HepG2 (cell line): ENCODE measurements around the gene GATAD2B. TPM values are rescaled to one million over a fixed set of nuclear protein-coding genes. Genes with fewer than 3 reads are reported as not detected.
A peak's percentile ranks its signal among the peaks of the same experiment; 100 is the strongest.

Experiments
- CEBPG ChIP-seq: IDR thresholded peaks from 2 replicates; pipeline ENCODE4 v1.6.1; 2016
- GATAD2A ChIP-seq: IDR thresholded peaks from 2 replicates; pipeline ENCODE4 v1.6.1; 2016
- NCOA2 ChIP-seq: sonication (generic); formaldehyde crosslinking; IDR thresholded peaks from 2 replicates; pipeline ENCODE4 v1.8.0; 2022; ENCODE audit warnings: inconsistent platforms
- NCOR1 ChIP-seq: fragments of 200-600 bp; sonication (generic); IDR thresholded peaks from 2 replicates; pipeline ENCODE4 v1.7.0; 2017; ENCODE audit warnings: antibody characterized with exemption, low read length, borderline replicate concordance
- PAX8 ChIP-seq: sonication (generic); formaldehyde crosslinking; IDR thresholded peaks from 2 replicates; pipeline ENCODE4 v1.8.0; 2022; ENCODE audit warnings: mild to moderate bottlenecking, missing genetic modification reagents, borderline replicate concordance
- SIN3B ChIP-seq: fragments of 150-350 bp; IDR thresholded peaks from 2 replicates; pipeline ENCODE4 v1.6.1; 2014; ENCODE audit warnings: low read length
- TBX2 ChIP-seq: sonication (generic); formaldehyde crosslinking; IDR thresholded peaks from 2 replicates; pipeline ENCODE4 v1.5.0; 2020; ENCODE audit warnings: missing genetic modification reagents, mild to moderate bottlenecking, borderline replicate concordance
- TGIF2 ChIP-seq: IDR thresholded peaks from 2 replicates; pipeline ENCODE4 v1.6.1; 2016; ENCODE audit warnings: control low read depth, missing compliant biosample characterization
- ZKSCAN1 ChIP-seq: fragments of 150-350 bp; IDR thresholded peaks from 2 replicates; pipeline ENCODE4 v1.6.1; 2014; ENCODE audit warnings: low read length
- ZNF263 ChIP-seq: sonication (generic); formaldehyde crosslinking; IDR thresholded peaks from 2 replicates; pipeline ENCODE4 v1.4.0; 2020; ENCODE audit warnings: missing genetic modification reagents
- ZNF430 ChIP-seq: sonication (generic); formaldehyde crosslinking; IDR thresholded peaks from 2 replicates; pipeline ENCODE4 v1.9.0; 2021; ENCODE audit warnings: mild to moderate bottlenecking, missing genetic modification reagents
- ZNF441 ChIP-seq: sonication (generic); formaldehyde crosslinking; IDR thresholded peaks from 2 replicates; pipeline ENCODE4 v1.7.0; 2021; ENCODE audit warnings: missing genetic modification reagents, borderline replicate concordance
- ZNF460 ChIP-seq: sonication (generic); formaldehyde crosslinking; IDR thresholded peaks from 2 replicates; pipeline ENCODE4 v1.5.1; 2020; ENCODE audit warnings: missing genetic modification reagents, mild to moderate bottlenecking, borderline replicate concordance
- ZNF7 ChIP-seq: IDR thresholded peaks from 2 replicates; pipeline ENCODE4 v1.6.1; 2016; ENCODE audit warnings: missing biosample characterization, missing genetic modification reagents
- polyA plus RNA-seq, 8 experiments: library from polyadenylated mRNA; depleted of rRNA in 3 of 8; stranded (reverse) in 7 of 8; unstranded in 1 of 8; fragments of >200 nt; fragmentation: Illumina TruSeq in 4 of 8; extraction: Trizol in 4 of 8; gene quantifications; 2 replicates each; pipeline versions ENCODE4 v1.2.1 to v1.2.3, GENCODE V29; 2011 to 2016; ENCODE audit warnings: low read depth in 4 of 8, missing spikeins in 1 of 8, mixed read lengths in 1 of 8; ENCODE audit not compliant: insufficient read depth in 1 of 8
- total RNA-seq, 5 experiments: library from RNA; depleted of rRNA; stranded (reverse); fragments of >200 nt; fragmentation: Illumina TruSeq; extraction: Trizol; gene quantifications; 2 replicates each; pipeline ENCODE4 v1.2.3, GENCODE V29; 2016; ENCODE audit warnings: low read depth in 1 of 5
- TF ChIP-seq, protein P1 (sequence below): sonication (generic); formaldehyde crosslinking; conservative IDR thresholded peaks from 2 replicates; pipeline ENCODE4 v1.4.0; 2020; ENCODE audit warnings: mild to moderate bottlenecking, missing genetic modification reagents, moderate library complexity
- TF ChIP-seq, protein P2 (sequence below): fragments of 450-650 bp; IDR thresholded peaks from 2 replicates; pipeline ENCODE4 v1.6.1; 2016
- TF ChIP-seq, protein P3 (sequence below): sonication (generic); formaldehyde crosslinking; IDR thresholded peaks from 2 replicates; pipeline ENCODE4 v1.5.0; 2020; ENCODE audit warnings: missing genetic modification reagents, mild to moderate bottlenecking, borderline replicate concordance
- TF ChIP-seq, protein P4 (sequence below): IDR thresholded peaks from 2 replicates; pipeline ENCODE4 v1.6.1; 2018; ENCODE audit warnings: missing genetic modification reagents
- TF ChIP-seq, protein P5 (sequence below): sonication (generic); formaldehyde crosslinking; IDR thresholded peaks from 2 replicates; pipeline ENCODE4 v1.4.0; 2020; ENCODE audit warnings: missing genetic modification reagents, borderline replicate concordance

The GATAD2B gene
- total and polyA plus RNA-seq, 2 of the 13 experiments (the other 11 are each of a cell fraction or from before 2014, with no cell fraction given): 3.2 to 5.2 TPM

DNA sequence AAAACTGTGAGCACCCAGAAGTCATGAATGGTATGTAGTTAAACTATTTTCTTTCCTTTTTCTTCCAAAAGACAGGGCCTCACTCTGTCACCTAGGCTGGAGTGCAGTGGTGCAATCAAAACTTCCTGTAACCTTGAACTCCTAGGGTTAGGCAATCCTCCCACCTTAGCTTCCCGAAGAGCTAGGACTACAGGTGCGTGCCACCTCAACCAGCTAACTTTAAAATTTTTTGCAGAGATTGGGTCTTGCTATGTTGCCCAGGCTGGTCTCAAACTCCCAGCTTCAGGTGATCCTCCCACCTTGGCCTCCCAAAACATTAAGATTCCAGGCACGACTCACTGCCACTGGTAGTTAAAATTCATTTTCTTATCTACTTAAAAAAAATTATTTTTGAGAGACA lies 62.5 kb downstream of the GATAD2B start (continued):
- TF ChIP-seq NCOA2 (CRISPR knock-in tag) (0 out of 2 replicates have a peak, but pooled peaks have one; percentile 15), ZNF430 (no peak), ZNF441 (CRISPR knock-in tag) (peak; percentile 37; the same call in 1 of the 2 replicates), ZNF263 (CRISPR knock-in tag) (no peak), PAX8 (CRISPR knock-in tag) (no peak), NCOR1 (no peak), ZNF7 (CRISPR knock-in tag) (peak; percentile 82), ZKSCAN1 (no peak), ZNF460 (CRISPR knock-in tag) (peak; percentile 91), GATAD2A (CRISPR knock-in tag) (peak; percentile 46; the same call in 1 of the 2 replicates), SIN3B (no peak), TBX2 (CRISPR knock-in tag) (peak; percentile 48; the same call in 1 of the 2 replicates), TGIF2 (CRISPR knock-in tag) (no peak), CEBPG (peak; percentile 92)
- TF ChIP-seq, protein P1, sequence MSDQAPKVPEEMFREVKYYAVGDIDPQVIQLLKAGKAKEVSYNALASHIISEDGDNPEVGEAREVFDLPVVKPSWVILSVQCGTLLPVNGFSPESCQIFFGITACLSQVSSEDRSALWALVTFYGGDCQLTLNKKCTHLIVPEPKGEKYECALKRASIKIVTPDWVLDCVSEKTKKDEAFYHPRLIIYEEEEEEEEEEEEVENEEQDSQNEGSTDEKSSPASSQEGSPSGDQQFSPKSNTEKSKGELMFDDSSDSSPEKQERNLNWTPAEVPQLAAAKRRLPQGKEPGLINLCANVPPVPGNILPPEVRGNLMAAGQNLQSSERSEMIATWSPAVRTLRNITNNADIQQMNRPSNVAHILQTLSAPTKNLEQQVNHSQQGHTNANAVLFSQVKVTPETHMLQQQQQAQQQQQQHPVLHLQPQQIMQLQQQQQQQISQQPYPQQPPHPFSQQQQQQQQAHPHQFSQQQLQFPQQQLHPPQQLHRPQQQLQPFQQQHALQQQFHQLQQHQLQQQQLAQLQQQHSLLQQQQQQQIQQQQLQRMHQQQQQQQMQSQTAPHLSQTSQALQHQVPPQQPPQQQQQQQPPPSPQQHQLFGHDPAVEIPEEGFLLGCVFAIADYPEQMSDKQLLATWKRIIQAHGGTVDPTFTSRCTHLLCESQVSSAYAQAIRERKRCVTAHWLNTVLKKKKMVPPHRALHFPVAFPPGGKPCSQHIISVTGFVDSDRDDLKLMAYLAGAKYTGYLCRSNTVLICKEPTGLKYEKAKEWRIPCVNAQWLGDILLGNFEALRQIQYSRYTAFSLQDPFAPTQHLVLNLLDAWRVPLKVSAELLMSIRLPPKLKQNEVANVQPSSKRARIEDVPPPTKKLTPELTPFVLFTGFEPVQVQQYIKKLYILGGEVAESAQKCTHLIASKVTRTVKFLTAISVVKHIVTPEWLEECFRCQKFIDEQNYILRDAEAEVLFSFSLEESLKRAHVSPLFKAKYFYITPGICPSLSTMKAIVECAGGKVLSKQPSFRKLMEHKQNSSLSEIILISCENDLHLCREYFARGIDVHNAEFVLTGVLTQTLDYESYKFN (CRISPR knock-in tag): peak; percentile 39; the same call in 1 of the 2 replicates
- TF ChIP-seq, protein P2, sequence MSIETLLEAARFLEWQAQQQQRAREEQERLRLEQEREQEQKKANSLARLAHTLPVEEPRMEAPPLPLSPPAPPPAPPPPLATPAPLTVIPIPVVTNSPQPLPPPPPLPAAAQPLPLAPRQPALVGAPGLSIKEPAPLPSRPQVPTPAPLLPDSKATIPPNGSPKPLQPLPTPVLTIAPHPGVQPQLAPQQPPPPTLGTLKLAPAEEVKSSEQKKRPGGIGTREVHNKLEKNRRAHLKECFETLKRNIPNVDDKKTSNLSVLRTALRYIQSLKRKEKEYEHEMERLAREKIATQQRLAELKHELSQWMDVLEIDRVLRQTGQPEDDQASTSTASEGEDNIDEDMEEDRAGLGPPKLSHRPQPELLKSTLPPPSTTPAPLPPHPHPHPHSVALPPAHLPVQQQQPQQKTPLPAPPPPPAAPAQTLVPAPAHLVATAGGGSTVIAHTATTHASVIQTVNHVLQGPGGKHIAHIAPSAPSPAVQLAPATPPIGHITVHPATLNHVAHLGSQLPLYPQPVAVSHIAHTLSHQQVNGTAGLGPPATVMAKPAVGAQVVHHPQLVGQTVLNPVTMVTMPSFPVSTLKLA: no peak
- TF ChIP-seq, protein P3, sequence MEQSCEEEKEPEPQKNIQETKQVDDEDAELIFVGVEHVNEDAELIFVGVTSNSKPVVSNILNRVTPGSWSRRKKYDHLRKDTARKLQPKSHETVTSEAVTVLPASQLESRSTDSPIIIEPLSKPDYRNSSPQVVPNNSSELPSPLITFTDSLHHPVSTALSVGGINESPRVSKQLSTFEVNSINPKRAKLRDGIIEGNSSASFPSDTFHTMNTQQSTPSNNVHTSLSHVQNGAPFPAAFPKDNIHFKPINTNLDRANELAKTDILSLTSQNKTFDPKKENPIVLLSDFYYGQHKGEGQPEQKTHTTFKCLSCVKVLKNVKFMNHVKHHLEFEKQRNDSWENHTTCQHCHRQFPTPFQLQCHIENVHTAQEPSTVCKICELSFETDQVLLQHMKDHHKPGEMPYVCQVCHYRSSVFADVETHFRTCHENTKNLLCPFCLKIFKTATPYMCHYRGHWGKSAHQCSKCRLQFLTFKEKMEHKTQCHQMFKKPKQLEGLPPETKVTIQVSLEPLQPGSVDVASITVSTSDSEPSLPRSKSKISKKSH: no peak
- TF ChIP-seq, protein P4, sequence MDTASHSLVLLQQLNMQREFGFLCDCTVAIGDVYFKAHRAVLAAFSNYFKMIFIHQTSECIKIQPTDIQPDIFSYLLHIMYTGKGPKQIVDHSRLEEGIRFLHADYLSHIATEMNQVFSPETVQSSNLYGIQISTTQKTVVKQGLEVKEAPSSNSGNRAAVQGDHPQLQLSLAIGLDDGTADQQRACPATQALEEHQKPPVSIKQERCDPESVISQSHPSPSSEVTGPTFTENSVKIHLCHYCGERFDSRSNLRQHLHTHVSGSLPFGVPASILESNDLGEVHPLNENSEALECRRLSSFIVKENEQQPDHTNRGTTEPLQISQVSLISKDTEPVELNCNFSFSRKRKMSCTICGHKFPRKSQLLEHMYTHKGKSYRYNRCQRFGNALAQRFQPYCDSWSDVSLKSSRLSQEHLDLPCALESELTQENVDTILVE (CRISPR knock-in tag): no peak
- TF ChIP-seq, protein P5, sequence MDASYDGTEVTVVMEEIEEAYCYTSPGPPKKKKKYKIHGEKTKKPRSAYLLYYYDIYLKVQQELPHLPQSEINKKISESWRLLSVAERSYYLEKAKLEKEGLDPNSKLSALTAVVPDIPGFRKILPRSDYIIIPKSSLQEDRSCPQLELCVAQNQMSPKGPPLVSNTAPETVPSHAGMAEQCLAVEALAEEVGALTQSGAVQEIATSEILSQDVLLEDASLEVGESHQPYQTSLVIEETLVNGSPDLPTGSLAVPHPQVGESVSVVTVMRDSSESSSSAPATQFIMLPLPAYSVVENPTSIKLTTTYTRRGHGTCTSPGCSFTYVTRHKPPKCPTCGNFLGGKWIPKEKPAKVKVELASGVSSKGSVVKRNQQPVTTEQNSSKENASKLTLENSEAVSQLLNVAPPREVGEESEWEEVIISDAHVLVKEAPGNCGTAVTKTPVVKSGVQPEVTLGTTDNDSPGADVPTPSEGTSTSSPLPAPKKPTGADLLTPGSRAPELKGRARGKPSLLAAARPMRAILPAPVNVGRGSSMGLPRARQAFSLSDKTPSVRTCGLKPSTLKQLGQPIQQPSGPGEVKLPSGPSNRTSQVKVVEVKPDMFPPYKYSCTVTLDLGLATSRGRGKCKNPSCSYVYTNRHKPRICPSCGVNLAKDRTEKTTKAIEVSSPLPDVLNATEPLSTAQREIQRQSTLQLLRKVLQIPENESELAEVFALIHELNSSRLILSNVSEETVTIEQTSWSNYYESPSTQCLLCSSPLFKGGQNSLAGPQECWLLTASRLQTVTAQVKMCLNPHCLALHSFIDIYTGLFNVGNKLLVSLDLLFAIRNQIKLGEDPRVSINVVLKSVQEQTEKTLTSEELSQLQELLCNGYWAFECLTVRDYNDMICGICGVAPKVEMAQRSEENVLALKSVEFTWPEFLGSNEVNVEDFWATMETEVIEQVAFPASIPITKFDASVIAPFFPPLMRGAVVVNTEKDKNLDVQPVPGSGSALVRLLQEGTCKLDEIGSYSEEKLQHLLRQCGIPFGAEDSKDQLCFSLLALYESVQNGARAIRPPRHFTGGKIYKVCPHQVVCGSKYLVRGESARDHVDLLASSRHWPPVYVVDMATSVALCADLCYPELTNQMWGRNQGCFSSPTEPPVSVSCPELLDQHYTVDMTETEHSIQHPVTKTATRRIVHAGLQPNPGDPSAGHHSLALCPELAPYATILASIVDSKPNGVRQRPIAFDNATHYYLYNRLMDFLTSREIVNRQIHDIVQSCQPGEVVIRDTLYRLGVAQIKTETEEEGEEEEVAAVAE (CRISPR knock-in tag): no peak
